ENCODE measurements around the gene EFHD2.
"Not testable (repeated sequence)": the region's sequence is repeated elsewhere in the genome, so short reads cannot be mapped to it uniquely, and the experiment has no call there.

EFHD2 gene

GRCh38 chr1:15388201-15388880 is 21.3 kb upstream of the EFHD2 start:
- DNase-seq, result no peak

DNA sequence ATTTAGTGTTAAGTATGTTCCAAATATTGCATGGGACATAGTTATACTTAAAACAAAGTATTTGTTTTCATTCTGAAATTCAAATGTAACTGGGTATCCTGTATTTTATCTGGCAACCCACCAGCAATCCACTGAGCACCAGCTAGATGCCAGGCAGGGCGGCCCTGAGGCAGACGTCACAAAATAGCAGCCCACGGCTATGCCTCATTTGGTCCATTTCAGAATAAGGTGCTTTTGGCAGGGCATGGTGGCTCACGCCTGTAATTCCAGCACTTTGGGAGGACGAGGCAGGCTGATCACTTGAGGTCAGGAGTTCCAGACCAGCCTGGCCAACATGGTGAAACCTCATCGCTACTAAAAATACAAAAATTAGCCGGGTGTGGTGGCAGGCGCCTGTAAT is 19.9 kb upstream of the EFHD2 start:
- not testable (repeated sequence) for DNase-seq

GRCh38 chr1:15390667-15391066 is 19.0 kb upstream of the EFHD2 start:
- no peak for DNase-seq

- no peak for DNase-seq
These were observed 18.3 kb upstream of the EFHD2 start for GRCh38 chr1:15391366-15391765.

- DNase-seq, result no peak
These were observed 16.0 kb upstream of the EFHD2 start for GRCh38 chr1:15393475-15394257.

GRCh38 chr1:15394258-15394690 is 15.4 kb upstream of the EFHD2 start:
- no peak for DNase-seq

DNA sequence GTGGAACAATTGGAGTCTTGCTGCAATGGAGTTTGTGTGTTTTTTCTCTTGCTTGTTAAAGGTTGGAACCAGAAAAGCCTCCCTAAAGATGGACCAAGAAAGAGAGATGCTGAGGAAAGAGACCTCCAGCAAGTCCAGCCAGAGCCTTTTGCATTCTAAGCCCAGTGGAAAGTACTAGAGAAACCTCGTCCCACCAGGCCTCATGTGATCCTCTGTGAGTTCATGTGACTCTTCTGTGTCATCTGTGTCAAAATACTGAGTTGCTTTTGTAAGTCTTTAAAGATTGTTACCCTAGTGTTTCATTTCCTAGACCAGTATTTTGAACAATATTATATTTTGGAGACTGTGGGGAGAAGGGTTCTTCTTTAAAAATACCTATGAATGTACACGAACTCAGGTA is 12.5 kb upstream of the EFHD2 start:
- DNase-seq, result no peak

GRCh38 chr1:15399710-15400109 is 10.0 kb upstream of the EFHD2 start:
- no peak for DNase-seq

DNA sequence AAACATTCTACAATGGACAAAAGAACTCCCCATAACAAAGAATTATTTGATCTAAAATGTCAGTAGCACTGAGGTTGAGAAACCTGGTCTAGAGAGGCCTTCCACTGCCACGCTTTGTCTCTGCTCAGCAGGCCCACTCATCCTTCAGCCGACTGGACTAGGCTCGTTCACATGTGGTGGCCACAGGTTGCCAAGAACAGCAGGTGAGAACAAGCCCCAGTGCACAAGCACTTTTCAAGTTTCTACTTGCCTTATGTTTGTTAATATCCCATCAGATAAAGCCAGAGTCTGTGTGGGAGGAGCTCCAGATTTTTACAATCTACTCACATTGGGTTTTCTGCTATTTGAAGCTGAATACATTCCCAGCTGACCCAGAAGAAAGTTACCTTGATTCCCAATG is 9.1 kb upstream of the EFHD2 start:
- DNase-seq, result no peak

DNA sequence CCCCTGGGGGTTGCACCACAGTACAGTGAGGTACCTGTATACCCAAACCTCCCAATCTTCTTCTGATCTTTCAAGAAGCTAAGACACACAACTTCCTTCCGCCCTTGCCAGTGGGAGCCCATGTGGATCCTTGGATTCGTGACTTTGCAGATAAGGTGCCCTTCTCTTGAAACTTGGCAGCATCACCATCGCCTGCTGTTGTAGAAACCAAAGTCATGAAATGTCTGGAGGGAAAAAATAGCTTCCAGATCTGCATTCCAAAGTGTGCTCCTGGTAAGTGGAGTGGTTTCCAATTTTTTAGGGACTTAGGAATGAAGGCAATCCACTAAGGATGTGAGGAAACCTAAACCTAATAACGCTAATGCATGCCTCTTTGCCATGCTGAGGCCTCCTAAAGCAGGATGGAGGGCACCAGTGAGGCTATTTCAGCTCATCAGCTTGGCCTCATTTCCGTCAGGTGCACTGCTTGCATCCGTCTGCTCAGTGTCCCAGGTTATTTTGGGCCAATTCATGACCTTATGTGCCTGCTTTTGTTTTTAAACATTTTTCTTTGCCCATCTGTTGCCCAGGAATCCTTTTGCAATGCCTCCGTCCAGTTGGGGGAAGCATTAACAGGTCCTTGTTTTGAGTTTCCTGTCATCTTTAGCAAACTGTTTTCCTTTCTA is 8.2 kb upstream of the EFHD2 start:
- DNase-seq, result no peak

DNA sequence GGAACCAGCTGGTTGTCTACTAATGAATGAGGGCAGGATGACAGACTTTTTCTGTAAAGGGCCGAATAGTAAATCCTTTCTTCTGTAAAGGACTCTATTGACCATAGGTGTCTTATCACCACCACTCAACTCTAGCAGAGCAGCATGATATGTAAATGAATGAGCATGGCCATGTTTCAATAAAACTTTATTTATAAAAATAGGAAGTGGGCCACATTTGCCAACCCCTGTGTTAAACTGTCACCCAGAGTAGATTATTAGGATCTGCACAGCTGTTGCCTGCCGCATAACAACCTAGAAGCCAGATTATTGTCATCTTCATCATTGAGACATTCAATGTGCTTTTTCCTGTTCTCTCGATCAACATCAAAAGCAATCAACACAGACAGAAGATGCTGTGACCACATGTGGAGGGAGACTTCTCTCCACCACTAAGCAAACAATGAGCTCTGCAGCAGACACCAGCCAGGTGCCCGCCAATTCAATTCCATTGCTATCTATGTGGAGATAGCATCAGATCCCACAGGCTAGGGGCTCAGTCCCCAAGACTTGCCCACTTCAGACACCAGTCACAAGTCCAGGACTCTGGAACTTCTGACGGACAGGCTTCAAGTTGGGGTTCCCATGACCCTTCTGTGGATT is 6.8 kb upstream of the EFHD2 start:
- no peak for DNase-seq

- DNase-seq, result no peak
These were observed 5.6 kb upstream of the EFHD2 start for GRCh38 chr1:15403962-15404580.

- DNase-seq, result no peak
These were observed 4.4 kb upstream of the EFHD2 start for GRCh38 chr1:15405106-15405850.

- DNase-seq, result no peak
These were observed 2.8 kb upstream of the EFHD2 start for GRCh38 chr1:15406614-15407559.

GRCh38 chr1:15407580-15407979 is 2.1 kb upstream of the EFHD2 start:
- DNase-seq, result no peak

DNA sequence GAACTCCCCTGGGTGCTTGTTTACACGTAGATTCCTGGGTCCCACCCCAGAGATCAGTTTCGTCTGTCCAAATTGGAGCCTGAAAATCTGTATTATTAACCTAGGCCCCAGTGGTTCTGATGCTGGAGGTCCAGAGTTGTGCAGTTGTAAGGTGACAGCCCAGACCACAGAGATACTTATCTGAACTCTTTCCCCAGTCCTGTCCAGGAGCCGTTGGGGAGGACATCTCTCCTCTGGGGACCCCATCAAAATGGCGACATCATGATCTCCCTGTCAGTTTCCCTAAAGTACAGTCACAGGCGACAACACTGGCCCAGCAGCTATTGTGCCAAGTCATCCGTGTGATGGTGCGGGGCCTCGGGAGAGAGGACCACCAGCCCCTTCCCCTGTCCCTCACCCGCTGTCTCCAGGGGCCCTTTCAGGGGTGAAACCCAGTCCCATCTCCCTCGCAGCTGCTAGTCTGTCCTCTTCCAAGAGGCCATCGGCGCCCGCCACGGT is 749 bp upstream of the EFHD2 start:
- DNase-seq, result no peak

GRCh38 chr1:15410223-15410883 is 665 bp downstream of the EFHD2 start:
- DNase-seq, result no peak

- DNase-seq, result no peak
These were observed 1.2 kb downstream of the EFHD2 start for GRCh38 chr1:15410884-15411245.

DNA sequence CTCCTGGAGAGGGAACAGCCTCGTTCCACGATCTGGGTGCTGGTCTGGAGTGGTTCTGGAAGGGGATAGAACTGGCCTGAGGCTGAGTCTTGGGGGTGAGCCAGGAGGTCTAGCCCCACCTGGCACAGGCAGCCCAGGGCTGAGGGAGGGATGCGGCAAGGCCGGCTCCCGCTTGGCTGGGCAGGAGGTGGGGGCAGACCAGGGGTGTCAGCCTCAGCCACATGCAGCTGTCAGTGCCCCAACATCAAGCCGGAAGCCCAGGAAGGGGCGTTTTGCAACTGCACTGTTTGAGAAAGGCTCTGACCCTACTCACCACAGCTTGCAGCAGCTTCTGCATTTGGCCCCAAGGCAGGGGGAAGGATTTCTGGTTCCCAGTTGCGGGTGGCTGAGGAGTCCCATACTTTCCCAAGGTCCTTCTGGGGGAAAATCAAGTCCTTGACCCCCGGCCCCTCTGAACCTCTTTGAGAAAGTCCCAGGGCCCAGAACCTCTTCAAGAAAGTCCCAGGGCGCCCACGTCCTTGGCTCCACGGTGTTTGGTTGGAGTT is 2.0 kb downstream of the EFHD2 start:
- DNase-seq, result no peak

DNA sequence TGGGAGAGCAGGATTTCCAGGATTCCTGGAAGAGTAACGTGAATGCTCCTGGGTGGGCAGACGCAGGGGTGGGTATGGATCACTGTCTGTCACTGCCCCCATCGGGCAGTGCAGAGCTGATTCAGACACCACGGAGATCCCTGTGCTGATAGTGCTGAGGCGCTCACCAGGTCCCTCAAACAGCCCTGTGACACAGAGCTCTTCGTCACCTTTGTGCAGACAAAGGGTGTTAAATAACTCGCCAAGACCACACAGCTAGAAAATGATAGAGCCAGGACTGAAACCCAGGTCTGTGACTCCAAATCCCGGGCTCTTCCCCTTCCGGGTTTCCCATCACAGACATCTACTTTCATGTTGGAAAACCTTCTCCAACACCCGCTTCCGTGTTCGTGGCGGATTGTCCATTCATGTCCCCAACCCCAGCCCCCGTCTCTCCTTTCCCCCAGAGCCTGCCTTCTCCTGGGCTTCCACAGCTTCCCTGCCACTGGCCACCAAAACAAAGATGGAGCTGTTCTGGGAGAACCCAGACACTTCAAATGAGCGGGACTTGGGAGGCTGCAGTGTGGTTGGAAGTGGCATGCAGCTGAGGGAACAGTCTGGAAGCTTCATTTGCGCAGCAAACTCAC is 2.6 kb downstream of the EFHD2 start:
- DNase-seq, result no peak
